Heart left ventricle (tissue), 13 donors: ENCODE measurements around the gene FCMR.

Experiments used
- CTCF ChIP-seq, 12 donors: fragments of 200-600 bp; sonication (generic) in 4 of 12; IDR thresholded peaks; one replicate each; pipeline versions ENCODE4 v1.5.0 to v1.8.0; 2018 to 2022; ENCODE audit warnings: antibody characterized with exemption in 12 of 12, mild to moderate bottlenecking in 5 of 12
- POLR2A ChIP-seq, 2 donors: fragments of 450-650 bp; IDR thresholded peaks; one replicate each; pipeline ENCODE4 v1.6.1; 2017; ENCODE audit warnings: antibody characterized with exemption in 2 of 2, mild to moderate bottlenecking in 2 of 2, moderate library complexity in 2 of 2
- donor health status: ischemic (EF 13 %, LVEDD 7.1; RV severe dilation, severe dysfunction).
- donor health status: DM: no; HTN: yes; CAD: no.
- donor health status: DM: no; HTN: no; CAD: no.
- donor health status: ischemic (EF 25% LVEDD 6.9; RV normal size, moderate dysfunction).
- donor health status: ischemic (EF 25% LVEDD 5.7; RV mildly dilated, moderate dysfunction).
- donor health status: ischemic (EF 35%, LVEDD 5.7; RV mildly dilated, moderate dysfunction).
- donor health status: nonischemic (EF 11% LVEDD 7.7; RV severe dilation, severe dysfunction).
- donor health status: DM: yes; HTN: yes; CAD: no.
- donor health status: PGD.
- donor health status: ischemic (EF 29% LVEDD 5.4; RV normal size, mild dysfunction).
- donor health status: nonischemic (EF 23%, LVEDD 6.1; RV moderate dilation, normal function).

GRCh38 chr1:206963740-206964139, 42.0 kb upstream of the FCMR start:
- TF ChIP-seq POLR2A (IDR thresholded peaks at IDR 0.05), result no peak
- TF ChIP-seq CTCF (IDR thresholded peaks at IDR 0.05), result no peak
